Hematopoietic multipotent progenitor cell treated with erythropoietin and hydrocortisone succinate and interleukin-3 and kit ligand, for 8 days (in vitro differentiated cells): Measurements from ENCODE around the gene PANX2.

Experiments used
- DNase-seq: peaks from one replicate; pipeline ENCODE4 v3.0.0-alpha.2; 2015

The PANX2 gene

DNA sequence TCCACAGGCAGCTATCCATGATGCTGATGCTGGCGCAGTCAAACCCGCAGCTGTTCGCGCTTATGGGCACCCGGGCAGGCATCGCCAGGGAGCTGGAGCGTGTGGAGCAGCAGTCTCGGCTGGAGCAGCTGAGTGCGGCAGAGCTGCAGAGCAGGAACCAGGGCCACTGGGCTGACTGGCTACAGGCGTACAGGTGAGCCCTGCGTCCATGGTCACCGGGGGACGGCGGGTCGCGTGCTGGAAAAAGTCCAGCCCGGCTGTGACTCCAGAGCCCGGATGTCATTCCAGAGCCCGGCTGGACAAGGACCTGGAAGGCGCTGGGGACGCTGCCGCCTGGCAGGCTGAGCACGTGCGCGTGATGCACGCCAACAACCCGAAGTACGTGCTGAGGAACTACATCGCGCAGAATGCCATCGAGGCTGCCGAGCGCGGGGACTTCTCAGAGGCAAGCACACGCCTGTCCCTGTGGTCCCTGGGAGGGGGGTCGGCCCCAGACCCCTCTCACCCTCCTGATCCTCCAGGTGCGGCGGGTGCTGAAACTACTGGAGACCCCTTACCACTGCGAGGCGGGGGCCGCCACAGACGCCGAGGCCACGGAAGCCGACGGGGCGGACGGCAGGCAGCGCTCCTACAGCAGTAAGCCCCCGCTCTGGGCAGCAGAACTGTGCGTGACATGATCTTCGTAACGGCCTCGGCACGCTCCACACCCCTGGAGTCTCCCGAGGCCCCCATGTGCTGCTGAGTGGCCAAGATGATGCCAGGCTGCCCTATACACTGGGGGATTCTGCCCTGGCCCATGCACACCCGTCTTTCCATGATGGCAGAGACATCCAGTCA lies 46.4 kb downstream of the PANX2 start:
- DNase-seq, result no peak

DNA sequence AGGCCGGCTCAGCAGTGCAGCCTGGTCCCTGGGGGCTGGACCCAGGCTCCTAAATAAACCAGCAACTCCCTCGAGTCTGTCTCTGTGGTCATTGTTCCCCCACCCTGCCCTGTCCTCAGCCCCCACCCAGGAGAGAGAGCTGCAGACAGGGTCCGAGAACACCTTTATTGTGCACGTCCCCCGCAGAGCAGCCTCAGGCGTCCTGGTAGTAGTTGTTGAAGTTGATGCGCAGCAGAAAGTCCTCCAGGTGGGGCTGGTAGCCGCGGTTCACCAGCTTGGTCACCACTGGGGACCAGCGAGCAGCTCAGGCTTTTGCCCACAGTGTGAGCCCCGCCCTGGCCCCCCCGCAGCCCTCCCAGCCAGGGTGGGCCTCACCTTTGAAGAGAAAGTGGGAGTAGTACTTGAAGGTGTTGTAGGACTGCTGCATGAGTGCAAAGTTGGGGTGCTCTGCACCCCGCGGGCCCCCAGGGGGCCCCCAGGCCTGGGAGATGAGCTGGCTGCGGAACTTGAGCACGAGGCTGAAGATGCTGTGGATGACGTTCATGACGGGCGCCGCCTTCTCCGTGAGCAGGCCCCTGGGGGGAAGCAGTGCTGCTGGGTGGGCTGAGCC lies 47.1 kb downstream of the PANX2 start:
- DNase-seq, result no peak

DNA sequence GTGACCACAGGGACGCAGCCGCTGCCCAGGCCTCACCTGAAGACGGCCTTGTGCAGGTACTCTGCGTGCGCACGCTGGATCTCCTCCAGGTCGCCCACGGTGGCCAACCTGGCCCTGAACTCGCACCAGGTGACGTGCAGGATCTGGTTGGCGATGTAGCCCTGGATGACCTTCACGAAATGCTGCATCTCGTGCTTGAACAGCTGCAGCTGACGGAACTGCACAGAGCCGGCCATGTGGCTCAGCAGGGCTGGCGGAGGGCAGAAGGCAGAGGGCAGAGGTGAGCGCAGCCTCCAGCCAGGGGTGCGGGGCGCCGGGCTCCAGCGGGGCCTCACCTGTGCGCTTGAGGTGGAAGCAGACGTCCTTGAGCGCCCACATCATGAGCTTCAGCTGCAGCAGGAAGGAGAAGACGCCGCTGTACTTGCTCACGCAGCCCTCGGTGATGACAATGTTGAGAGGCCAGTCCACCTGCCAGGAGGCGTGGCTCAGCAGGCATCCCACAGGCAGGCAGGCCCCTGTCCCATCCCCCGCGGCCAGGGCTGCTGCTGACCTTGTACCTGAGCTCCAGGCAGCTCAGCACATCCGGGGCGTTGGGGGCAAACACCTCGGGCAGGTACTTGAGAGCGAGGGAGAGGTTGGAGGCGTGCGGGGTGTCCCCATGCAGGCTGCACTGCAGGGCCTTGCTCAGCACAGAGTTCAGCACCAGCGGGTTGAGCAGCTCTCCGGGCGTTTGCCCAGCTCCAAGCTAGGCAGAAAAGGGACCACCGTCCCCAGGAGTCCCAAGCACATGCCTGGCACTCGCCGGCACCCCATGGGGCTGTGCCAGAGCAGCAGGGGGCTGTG lies 47.8 kb downstream of the PANX2 start:
- DNase-seq, result no peak

DNA sequence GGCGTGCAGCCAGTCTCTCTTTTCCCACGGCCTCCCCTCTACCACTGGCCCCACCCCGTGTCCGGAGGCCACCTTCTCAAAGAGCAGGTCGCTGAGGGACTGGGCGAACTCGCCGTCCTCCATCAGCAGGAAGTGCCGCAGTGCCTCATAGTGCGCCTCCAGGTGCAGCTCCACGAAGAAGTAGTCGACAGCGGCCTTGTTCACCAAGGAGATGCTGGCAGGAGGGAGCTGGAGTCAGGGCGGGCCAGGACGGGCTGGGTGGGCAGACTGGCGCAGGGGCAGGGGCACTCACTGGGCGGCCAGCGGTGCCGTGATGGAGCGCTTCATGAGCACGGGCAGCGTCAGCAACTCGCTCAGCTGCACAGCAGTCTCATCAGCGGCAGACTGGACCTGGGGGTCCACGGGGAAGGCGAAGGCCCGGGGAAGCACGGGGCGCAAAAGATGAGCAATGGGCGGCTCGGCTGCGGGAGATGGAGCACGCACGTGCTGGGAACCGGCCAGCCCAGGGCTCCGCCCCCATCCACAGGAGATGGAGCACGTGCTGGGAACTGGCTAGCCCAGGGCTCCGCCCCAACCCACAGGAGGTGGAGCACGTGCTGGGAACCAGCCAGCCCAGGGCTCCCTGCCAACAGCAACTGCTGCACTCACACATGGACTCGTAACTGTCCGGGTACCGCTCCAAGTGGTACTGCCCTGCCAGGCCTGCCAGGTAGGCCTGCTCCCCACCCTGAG lies 48.6 kb downstream of the PANX2 start:
- DNase-seq, result peak; percentile 91

DNA sequence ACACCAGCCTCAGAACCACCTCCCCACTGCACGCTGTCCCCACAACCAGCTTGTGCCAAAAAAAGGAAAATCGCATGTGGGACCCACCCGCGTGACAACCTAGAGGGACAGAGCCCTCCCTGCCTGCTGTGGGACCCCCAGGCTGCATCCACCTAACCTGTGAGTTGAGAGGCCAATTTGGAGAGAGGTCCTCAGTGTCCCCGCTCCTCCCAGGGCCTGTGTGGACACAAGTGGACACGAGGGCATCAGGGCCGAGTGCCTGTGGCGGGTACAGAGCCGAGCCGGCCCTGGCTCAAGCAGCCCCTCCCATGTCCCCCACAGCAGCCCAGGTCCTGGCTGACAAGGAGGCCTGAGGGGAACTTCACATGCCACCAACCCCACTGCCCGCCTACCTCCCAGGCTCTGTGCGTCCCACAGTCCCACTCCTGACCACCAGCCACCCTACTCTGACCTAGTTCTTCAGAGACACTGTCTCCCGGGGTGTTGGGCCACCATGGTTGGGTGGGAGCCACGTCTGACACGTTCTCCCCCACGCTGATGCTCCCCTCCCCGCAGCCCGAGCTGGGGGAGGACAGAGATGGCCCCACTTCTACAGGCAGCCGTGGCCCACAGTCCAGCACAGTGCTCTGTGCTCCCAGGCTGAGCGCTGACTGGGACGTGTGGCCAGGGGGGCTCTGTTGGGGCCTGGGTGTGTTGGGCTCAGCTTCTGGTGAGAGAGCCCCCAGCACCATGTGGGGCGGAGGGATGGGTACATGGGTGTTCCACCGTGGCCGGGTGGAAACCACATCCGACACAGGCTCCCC lies 49.5 kb downstream of the PANX2 start:
- DNase-seq, result no peak

DNA sequence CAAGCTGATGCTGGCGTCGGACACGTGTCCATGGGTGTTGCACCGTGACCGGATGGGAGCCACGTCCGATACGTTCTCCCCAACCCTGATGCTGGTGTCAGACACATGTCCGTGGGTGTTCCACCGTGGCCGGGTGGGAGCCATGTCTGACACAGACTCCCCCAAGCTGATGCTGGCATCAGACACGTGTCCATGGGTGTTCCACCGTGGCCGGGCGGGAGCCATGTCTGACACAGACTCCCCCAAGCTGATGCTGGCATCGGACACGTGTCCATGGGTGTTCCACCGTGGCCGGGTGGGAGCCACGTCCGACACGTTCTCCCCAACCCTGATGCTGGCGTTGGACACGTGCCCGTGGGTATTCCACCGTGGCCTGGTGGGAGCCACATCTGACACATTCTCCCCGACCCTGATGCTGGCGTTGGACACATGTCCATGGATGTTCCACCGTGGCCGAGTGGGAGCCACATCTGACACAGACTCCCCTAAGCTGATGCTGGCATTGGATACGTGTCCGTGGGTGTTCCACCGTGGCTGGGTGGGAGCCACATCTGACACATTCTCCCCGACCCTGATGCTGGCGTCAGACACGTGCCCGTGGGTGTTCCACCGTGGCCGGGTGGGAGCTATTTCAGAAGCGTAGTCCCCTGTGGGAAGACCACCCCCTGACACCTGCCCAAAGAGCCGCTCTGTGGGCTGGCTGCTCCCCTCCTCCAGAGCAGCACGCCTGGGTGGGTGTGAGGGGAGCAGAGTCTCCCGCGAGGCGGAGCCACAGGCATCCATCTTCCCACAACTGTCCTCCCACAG lies 50.3 kb downstream of the PANX2 start:
- no peak for DNase-seq

DNA sequence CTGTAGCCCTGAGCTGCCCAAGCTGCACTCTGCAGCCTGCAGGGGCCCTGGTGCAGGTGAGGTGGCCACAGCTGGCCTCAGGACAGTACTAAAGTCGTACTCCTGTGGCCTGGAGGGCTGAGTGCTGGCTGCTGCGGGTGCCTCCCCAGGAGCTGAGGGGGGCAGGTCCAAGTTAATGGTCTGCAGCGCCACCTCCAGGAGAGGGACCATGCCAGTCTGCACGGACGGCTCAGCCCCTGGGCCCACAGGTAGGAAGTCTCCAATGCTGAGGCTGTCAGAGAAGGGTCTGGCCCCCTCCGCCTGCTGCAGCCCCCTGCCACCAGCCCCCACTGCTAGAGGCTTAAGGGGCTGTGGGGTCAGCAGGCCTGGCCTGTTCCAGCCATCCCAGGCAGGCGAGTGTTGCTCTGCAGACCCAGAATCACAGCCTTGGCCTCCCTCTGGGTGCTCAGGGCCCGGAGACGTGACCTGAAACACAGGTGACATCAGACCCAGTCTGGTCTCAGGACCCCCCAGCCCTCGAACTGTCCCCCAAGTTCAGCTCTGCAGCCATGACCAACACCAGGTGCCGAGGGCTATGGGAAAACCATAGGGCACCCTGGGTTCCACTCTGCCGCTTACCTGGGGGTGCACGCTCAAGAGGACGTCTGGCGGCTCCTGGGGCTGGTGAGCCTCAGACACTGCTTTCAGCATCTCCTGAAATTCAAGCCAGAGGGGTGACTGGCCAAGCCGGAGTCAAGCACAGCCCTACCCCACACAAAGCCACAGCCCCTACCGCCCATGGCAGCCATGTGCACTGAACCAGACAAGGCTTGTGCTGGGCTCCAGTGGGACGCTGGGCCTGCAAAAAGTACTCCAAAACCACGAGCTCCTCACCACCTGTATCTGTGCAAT lies 51.1 kb downstream of the PANX2 start:
- no peak for DNase-seq

DNA sequence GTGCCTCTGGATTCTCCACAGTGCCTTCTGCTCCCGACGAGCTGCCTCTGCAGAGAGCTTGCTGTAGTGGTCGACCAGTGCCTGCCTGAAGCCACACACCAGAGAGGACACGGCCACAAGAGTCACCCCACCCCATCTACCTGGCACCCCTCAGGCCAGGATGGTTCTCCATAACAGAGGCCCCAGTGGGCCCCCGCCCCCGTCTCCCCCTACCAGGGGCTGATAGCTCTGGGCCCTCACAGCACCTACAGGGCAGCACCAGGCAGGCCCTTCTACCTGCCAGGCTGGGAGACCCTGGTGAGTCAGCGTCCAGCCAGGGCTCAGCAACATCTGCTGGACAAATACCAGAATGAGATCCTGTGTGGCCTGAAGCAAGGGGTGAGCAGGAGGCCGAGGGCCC lies 52.0 kb downstream of the PANX2 start:
- no peak for DNase-seq

DNA sequence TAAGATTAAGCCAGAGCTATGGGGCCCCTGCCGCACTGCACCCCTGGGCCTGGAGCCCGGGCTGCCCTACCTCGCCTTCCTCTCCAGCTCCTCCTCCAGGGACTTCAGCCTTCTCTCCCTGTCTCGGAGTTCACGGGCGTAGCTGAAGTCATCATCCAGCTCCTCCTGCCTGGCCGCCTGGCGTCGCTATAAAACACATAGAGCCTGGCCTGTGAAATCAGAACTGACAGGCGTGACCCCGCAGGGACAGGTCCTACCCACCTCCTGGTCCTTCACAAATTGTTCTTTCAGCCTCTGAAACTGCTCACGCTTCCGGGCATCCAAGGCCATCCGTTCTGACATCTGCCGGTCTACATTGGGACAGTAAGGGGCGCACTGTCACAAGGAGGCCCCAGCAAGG lies 53.5 kb downstream of the PANX2 start:
- DNase-seq, result no peak

DNA sequence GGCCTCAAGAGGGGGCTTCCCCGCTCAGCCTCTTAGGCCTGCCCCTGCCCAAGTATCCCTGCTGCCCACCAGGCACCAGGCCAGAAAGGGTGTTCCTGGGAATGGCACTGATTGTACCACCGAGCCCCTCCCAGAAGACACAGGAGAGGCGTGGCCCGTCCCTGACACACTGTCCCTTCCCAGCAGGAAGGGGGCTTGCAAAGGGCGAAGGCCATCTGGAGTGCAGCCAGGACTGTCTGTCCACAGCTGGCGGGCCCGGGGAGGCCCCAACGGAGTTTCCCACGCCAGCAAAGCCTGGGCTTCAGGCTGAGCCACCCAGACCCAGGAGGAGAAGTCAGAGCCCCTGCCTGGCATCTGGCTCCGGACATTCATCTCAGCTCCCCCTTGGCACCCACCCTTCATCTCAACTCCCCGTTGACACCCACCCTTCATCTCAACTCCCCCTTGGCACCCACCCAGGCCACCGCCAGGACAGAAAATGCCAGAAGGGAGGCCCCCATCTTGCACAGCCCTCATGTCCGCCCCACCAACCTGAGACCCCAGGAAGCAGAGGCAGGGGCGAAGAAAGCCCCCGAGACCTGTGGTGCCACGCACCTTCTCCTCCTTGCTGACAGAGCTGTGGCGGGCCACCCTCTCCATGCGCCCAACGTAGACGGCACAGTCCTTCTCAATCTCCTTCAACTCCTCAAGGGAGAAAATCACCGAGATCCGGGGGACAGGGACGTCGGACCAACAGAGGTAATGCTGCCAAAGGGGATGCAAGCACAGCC lies 54.9 kb downstream of the PANX2 start:
- DNase-seq, result no peak

DNA sequence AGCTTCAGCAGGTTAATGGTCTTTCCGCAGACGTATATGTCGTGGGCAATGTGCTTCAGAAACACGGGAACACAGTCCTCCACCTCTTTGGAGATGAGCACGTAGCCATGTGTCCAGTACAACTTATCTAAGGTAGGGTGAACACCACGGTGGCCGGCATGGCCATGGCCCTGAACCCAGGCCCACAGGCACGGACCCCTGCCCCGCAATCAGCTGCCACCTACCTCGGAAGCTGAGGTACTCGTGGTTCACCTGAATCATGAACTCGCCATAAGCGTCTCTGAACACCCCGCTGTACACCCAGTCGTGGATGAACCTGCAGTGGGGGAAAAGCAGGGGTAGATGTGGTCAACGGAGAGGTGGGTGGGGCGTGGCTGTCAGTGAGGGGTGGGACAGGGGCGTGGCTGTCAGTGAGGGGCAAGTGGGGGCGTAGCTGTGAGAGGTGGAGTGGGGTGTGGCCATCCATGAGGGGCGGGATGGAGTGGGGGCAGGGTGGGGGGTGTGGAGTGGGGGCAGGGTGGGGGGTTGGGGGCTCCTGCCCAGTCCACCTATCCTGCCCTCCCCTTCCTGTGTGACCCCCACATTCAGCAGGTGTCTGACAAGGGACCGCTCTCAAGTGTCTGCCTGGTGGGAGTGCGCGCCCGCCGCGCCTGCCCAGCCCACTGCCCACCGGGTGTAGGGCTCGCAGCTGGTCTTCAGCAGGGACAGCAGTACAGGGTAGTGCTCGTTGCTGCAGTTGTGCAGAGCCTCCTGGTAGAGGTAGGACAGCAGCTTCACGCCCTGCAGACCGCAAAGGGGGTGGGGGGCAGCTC lies 55.7 kb downstream of the PANX2 start:
- DNase-seq, result no peak

DNA sequence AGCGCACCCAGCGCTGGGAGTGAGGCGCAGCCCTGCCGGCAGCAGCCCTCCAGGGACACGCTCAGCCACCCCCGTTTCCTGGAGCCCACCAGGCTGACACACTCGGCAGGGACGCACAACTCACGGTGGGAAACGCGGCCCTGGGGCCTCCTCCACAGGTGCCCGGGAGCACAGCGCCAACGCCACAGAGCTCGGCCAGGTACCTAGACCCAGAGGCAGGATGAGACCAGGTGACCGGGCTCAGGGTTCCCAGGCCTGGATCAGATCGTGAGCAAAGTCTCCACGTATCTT lies 56.3 kb downstream of the PANX2 start:
- DNase-seq, result no peak

DNA sequence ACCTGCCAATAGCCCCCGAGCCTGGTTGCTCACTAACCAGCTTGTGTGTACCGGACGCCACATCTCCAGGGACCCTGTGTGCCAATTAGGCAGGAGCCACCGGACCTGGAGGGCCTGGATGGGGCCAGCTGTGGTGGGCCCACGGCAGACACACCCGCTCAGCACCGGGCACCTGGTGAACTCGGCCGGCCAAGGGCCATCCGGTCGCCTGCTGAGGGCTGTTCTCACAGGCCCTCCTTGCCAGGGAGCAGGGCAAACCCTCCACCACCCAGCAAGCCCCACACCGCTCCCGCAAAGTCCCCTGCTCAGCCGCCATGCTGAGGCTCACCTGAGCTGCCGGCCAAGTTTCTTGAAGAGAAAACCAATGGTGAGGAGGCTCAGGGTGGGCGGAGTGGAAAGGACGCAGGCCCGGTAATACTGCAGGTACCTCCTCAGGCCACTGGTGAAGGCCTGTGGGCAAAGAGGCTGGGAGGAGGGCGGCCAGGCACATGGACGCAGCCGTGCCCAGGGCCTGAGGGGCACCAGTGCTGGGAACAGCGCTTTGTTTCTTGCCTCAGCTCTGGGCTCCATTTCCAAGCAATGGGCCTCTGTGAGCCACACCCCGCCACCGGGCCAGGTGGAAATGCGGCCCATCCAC lies 57.2 kb downstream of the PANX2 start:
- DNase-seq, result no peak

DNA sequence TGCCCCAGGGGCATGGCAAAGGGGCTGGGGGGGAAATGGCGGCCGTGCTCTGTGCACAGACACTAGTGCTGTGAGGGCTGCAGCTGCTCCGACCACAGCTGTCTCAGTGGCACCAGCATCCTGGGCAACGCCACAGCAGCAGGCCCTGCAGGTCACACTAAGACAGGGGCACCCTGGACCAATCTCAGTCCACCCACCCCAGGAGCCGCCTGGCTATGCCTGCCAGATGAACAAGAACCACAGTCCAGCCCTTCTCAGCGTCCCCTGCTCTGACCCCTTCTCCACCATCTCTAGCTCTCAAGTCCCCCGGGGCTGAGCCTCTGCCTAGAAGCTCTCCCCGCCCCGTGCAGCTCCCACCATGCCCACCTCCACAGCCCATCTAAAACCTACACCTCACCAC lies 57.8 kb downstream of the PANX2 start:
- DNase-seq, result no peak

DNA sequence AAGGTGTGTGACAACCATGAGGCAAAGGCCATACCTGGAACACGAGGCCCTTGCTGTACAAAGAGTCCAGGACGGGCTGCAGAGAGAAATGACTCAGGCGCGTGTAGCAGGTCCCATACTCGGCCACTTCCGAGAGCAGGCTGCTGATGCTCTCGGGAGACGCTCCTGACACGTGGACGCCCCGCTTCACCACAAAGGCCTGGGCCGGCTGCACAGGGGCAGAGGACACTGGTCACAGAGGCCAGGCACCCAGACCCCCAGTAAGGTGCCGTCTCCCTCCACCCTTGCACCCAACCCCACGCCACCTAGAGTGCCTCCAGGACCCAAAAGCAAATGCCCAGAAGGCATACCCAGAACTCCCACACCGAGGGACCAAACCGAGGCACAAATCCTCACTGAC lies 58.8 kb downstream of the PANX2 start:
- no peak for DNase-seq
